Neuronal stem cell (in vitro differentiated cells): Measurements from ENCODE around the gene DAND5.

Experiments
- DNase-seq: peaks from one replicate; pipeline ENCODE4 v3.0.0-alpha.2; 2013; ENCODE audit warnings: low spot score
- H2AFZ ChIP-seq: one replicate; pipeline ENCODE4 v1.6.1; 2013; ENCODE audit warnings: mild to moderate bottlenecking, low read length, inconsistent platforms
- H2AK5ac ChIP-seq: 2 replicates; pipeline ENCODE4 v1.6.1; 2013; ENCODE audit warnings: low read depth, mild to moderate bottlenecking, inconsistent platforms, low read length, moderate library complexity, mixed read lengths
- H2BK120ac ChIP-seq: 2 replicates; pipeline ENCODE4 v1.6.1; 2013; ENCODE audit warnings: low read depth, mild to moderate bottlenecking, inconsistent platforms, low read length, moderate library complexity, mixed read lengths
- H2BK12ac ChIP-seq: one replicate; pipeline ENCODE4 v1.6.1; 2013; ENCODE audit warnings: low read length, inconsistent platforms
- H2BK15ac ChIP-seq: 2 replicates; pipeline ENCODE4 v1.6.1; 2013; ENCODE audit warnings: mild to moderate bottlenecking, low read length, inconsistent platforms, mixed read lengths
- H2BK5ac ChIP-seq: one replicate; pipeline ENCODE4 v1.6.1; 2013; ENCODE audit warnings: inconsistent platforms, mild to moderate bottlenecking, low read length, moderate library complexity
- H3K14ac ChIP-seq: one replicate; pipeline ENCODE4 v1.6.1; 2013; ENCODE audit warnings: low read length, inconsistent platforms
- H3K18ac ChIP-seq: 2 replicates; pipeline ENCODE4 v1.6.1; 2013; ENCODE audit warnings: low read length, inconsistent platforms
- H3K23ac ChIP-seq: 2 replicates; pipeline ENCODE4 v1.6.1; 2013; ENCODE audit warnings: low read depth, mild to moderate bottlenecking, mixed read lengths, low read length, inconsistent platforms; ENCODE audit not compliant: poor library complexity
- H3K27ac ChIP-seq: replicated peaks from 3 replicates; pipeline ENCODE4 v1.5.1; 2013; ENCODE audit warnings: low read length, inconsistent platforms
- H3K27me3 ChIP-seq, 3 experiments: 2 replicates each; pipeline ENCODE4 v1.6.1; 2013; ENCODE audit warnings: low read length in 3 of 3, mild to moderate bottlenecking in 2 of 3, inconsistent platforms in 1 of 3, low read depth in 1 of 3, mixed read lengths in 1 of 3, moderate library complexity in 1 of 3; ENCODE audit not compliant: control insufficient read depth in 3 of 3, insufficient read depth in 3 of 3
- H3K36me3 ChIP-seq, 2 donors: replicated peaks in 1 of 2; 2 replicates each; pipeline ENCODE4 v1.6.1; 2013; ENCODE audit warnings: low read length in 2 of 2; ENCODE audit not compliant: control insufficient read depth in 2 of 2, insufficient read depth in 2 of 2
- H3K4ac ChIP-seq: 2 replicates; pipeline ENCODE4 v1.6.1; 2013; ENCODE audit warnings: inconsistent platforms, mild to moderate bottlenecking, low read length, moderate library complexity
- H3K4me1 ChIP-seq, 2 donors: 1 replicate in 1 of 2; 2 replicates in 1 of 2; pipeline ENCODE4 v1.6.1; 2013; ENCODE audit warnings: low read length in 2 of 2, low read depth in 1 of 2; ENCODE audit not compliant: control insufficient read depth in 2 of 2, insufficient read depth in 1 of 2
- H3K4me2 ChIP-seq: one replicate; pipeline ENCODE4 v1.6.1; 2013; ENCODE audit warnings: mild to moderate bottlenecking, low read length, inconsistent platforms; ENCODE audit not compliant: insufficient read depth, poor library complexity, severe bottlenecking
- H3K4me3 ChIP-seq, 2 donors: 2 replicates each; pipeline ENCODE4 v1.5.1; 2013; ENCODE audit warnings: low read length in 2 of 2, mild to moderate bottlenecking in 2 of 2, inconsistent platforms in 1 of 2, moderate library complexity in 1 of 2
- H3K79me1 ChIP-seq: one replicate; pipeline ENCODE4 v1.6.1; 2013; ENCODE audit warnings: low read depth, mild to moderate bottlenecking, inconsistent platforms, low read length, moderate library complexity
- H3K9ac ChIP-seq: one replicate; pipeline ENCODE4 v1.6.1; 2013; ENCODE audit warnings: mild to moderate bottlenecking, low read depth, low read length, inconsistent platforms; ENCODE audit not compliant: poor library complexity
- H3K9me3 ChIP-seq, 2 donors: replicated peaks in 1 of 2; 2 replicates each; pipeline versions ENCODE3 to v1.6.1; 2013; ENCODE audit warnings: low read length in 2 of 2, mild to moderate bottlenecking in 2 of 2, inconsistent platforms in 1 of 2, low read depth in 1 of 2, mixed read lengths in 1 of 2, moderate library complexity in 1 of 2; ENCODE audit not compliant: control insufficient read depth in 2 of 2, insufficient read depth in 1 of 2
- H4K8ac ChIP-seq: one replicate; pipeline ENCODE4 v1.6.1; 2013; ENCODE audit warnings: low read depth, mild to moderate bottlenecking, inconsistent platforms, low read length, moderate library complexity
- H4K91ac ChIP-seq: one replicate; pipeline ENCODE4 v1.6.1; 2013; ENCODE audit warnings: low read length, low read depth, mild to moderate bottlenecking, inconsistent platforms; ENCODE audit not compliant: poor library complexity
- WGBS, 2 donors: extraction: QIAGEN DNeasy Blood & Tissue Kit; methylation state at CpG; one replicate each; pipeline ENCODE4 v1.1.7; 2013; ENCODE audit warnings: missing lambda C conversion rate in 2 of 2, mixed read lengths in 1 of 2; ENCODE audit not compliant: insufficient read length in 2 of 2, insufficient replicate concordance in 1 of 2; ENCODE audit errors: extremely low coverage in 2 of 2; 5-methylcytosine and 5-hydroxymethylcytosine counted together

Gene DAND5

DNA sequence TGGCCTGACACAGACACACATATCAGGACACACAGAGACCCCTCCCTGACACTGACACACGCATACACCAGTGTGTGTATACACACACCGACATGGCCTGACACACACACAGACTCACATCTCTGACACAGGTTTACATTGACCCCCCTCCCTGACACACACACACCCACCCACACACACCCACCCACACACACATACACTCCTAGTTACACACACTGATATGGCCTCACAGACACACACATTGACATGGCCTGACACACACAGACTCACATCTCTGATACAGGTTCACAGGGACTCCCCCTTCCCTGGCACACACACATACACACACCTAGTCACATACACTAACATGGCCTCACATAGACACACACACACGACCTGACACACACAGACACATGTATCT, 21.5 kb downstream of the DAND5 start:
- Histone ChIP-seq H3K23ac (peak overlapping the region; percentile 12), H3K9ac (no peak overlapping the region), H2BK120ac (no peak overlapping the region), H4K8ac (no peak overlapping the region), H2BK12ac (no peak overlapping the region), H2BK15ac (peak overlapping the region; percentile 16), H3K18ac (no peak overlapping the region), H3K9me3 (peaks cover 0 to 5% of the 10 kb centered on the region in 2 donors), H3K79me1 (no peaks in the 10 kb centered on the region), H3K4me2 (no peak overlapping the region), H3K4me1 (peaks cover 4 to 9% of the 10 kb centered on the region in 2 donors), H3K27me3 (peaks cover 10 to 84% (median 60%) of the 10 kb centered on the region in 3 experiments), H2AFZ (no peak overlapping the region), H2AK5ac (no peak overlapping the region), H4K91ac (no peak overlapping the region), H2BK5ac (no peak overlapping the region), H3K4me3 (peak overlapping the region in 1 of 2 donors; percentile 5), H3K4ac (no peak overlapping the region), H3K36me3 (no peaks in the 10 kb centered on the region), H3K27ac (no peak overlapping the region), H3K14ac (peak overlapping the region; percentile 3)
- no CpG with 5 or more reads among the region's 3 CpGs for WGBS, 2 donors
- DNase-seq, result no peak

DNA sequence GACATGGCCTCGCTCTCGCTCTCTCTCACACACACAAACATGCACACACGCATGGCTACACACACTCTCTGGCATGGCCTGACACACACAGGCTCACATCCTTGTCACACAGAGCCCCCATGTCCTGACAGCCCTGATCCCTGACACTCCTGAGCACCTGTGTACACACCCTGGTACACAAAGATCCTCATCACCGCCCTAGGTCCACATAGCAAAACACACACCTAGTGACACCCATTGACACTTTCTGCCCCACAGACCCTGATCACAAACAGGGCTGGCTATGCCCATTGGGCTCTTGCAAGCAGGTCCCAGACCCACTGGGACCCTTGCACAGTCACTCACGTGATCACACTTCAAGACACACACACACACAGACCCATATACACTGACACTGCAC, 21.9 kb downstream of the DAND5 start:
- Histone ChIP-seq H2BK15ac (no peak overlapping the region), H4K91ac (no peak overlapping the region), H3K9ac (no peak overlapping the region), H2AK5ac (no peak overlapping the region), H2BK5ac (no peak overlapping the region), H3K27me3 (peaks cover 14 to 84% (median 61%) of the 10 kb centered on the region in 3 experiments), H2BK12ac (no peak overlapping the region), H3K23ac (peak overlapping the region; percentile 12), H3K4me3 (peak overlapping the region in 1 of 2 donors; percentile 5), H3K4me1 (peaks cover 4 to 10% of the 10 kb centered on the region in 2 donors), H2AFZ (no peak overlapping the region), H3K27ac (no peak overlapping the region), H3K36me3 (no peaks in the 10 kb centered on the region), H3K79me1 (no peaks in the 10 kb centered on the region), H3K18ac (no peak overlapping the region), H3K14ac (no peak overlapping the region), H3K4ac (no peak overlapping the region), H3K9me3 (peaks cover 0 to 5% of the 10 kb centered on the region in 2 donors), H4K8ac (no peak overlapping the region), H3K4me2 (no peak overlapping the region), H2BK120ac (no peak overlapping the region)
- no CpG with 5 or more reads among the region's 5 CpGs for WGBS, 2 donors
- DNase-seq, result no peak

DNA sequence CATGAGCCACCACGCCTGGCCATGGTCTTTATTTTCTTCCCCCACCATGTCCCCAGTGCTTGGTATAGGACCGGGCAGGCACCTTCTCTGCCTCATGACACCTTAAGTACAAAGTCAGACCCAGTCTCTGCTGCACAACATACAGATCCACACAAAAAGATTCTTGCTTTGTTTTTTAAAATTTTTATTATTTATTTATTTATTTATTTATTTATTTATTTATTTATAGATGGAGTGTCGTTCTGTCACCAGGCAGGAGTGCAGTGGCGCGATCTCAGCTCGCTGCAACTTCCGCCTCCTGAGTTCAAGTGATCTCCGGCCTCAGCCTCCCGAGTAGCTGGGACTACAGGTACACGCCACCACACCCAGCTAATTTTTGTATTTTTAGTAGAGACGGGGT, 23.4 kb downstream of the DAND5 start:
- H3K14ac ChIP-seq, result no peak overlapping the region
- H3K27me3 ChIP-seq, result peaks cover 26 to 84% (median 67%) of the 10 kb centered on the region in 3 experiments
- no peak for DNase-seq
- H4K91ac ChIP-seq, result no peak overlapping the region
- peaks cover 0 to 5% of the 10 kb centered on the region in 2 donors for H3K9me3 ChIP-seq
- H3K4me3 ChIP-seq, result no peak overlapping the region
- H3K79me1 ChIP-seq, result peaks cover 3% of the 10 kb centered on the region
- no peak overlapping the region for H2AFZ ChIP-seq
- no CpG with 5 or more reads among the region's 11 CpGs for WGBS, 2 donors
- H2BK12ac ChIP-seq, result no peak overlapping the region
- no peak overlapping the region for H2BK120ac ChIP-seq
- H3K23ac ChIP-seq, result no peak overlapping the region
- no peak overlapping the region for H3K4ac ChIP-seq
- H4K8ac ChIP-seq, result no peak overlapping the region
- no peak overlapping the region for H2BK5ac ChIP-seq
- no peak overlapping the region for H2AK5ac ChIP-seq
- H3K4me2 ChIP-seq, result no peak overlapping the region
- H3K18ac ChIP-seq, result no peak overlapping the region
- H3K4me1 ChIP-seq, result peaks cover 4 to 10% of the 10 kb centered on the region in 2 donors
- no peaks in the 10 kb centered on the region for H3K36me3 ChIP-seq
- no peak overlapping the region for H3K9ac ChIP-seq
- H3K27ac ChIP-seq, result no peak overlapping the region
- H2BK15ac ChIP-seq, result no peak overlapping the region

DNA sequence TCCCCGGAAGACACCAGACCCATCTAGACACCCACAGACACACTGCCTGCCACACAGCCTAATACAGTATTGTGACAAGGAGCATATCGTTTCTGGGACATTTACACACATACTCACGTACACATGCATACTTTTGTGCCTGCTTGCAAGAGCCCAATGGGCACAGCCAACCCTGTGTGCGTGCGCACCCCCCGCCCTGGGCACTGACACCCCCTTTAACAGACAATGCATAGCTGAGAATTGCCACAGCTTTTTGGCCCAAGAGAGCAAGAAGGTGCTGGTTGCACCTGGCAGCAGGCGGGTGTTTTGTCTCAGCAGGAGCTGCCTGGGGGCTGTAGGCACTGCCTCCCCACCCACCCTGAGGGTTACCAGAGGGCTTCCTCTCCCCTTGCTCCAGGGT, 24.2 kb downstream of the DAND5 start:
- no CpG with 5 or more reads among the region's 7 CpGs for WGBS, 2 donors
- Histone ChIP-seq H3K27me3 (peaks cover 28 to 84% (median 72%) of the 10 kb centered on the region in 3 experiments), H4K8ac (peak overlapping the region; percentile 52), H3K4ac (no peak overlapping the region), H3K79me1 (peaks cover 3% of the 10 kb centered on the region), H2BK120ac (no peak overlapping the region), H3K4me3 (no peak overlapping the region), H2BK5ac (peak overlapping the region; percentile 14), H4K91ac (no peak overlapping the region), H3K36me3 (no peaks in the 10 kb centered on the region), H3K9me3 (peaks cover 0 to 5% of the 10 kb centered on the region in 2 donors), H3K23ac (no peak overlapping the region), H3K4me2 (no peak overlapping the region), H3K4me1 (peaks cover 4 to 10% of the 10 kb centered on the region in 2 donors), H2BK12ac (no peak overlapping the region), H2AK5ac (no peak overlapping the region), H2AFZ (no peak overlapping the region), H3K14ac (no peak overlapping the region), H3K18ac (no peak overlapping the region), H3K27ac (no peak overlapping the region), H2BK15ac (no peak overlapping the region), H3K9ac (no peak overlapping the region)
- DNase-seq, result no peak
